ENCODE results near the gene SNAPIN. TPM values are rescaled to one million over a fixed set of nuclear protein-coding genes. Genes with fewer than 3 reads are reported as not detected.

SNAPIN gene
- total RNA-seq, 1 experiment from 2014 or later, result 39.1 TPM

DNA sequence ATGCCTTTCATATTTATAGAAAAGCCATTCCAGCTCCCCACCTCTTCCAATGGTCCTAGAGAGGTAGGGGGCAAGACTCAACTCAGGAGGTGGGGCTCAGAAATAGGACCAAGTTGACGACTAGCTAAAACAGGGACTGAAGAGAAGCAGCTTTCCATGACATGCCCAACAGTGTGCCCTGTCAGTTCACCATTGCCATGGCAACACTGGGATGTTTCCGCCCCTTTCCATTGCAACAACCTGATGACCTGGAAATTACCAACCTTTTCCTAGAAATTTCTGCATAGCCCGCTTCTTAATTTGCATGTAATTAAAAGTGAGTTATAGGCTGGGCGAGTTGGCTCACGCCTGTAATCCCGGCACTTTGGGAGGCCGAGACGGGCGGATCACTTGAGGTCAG is 47.0 kb downstream of the SNAPIN start:
- Histone ChIP-seq H4K20me1 (ENCODE audit: insufficient read depth) (no peaks in the 10 kb centered on the region), H3K4me3 (replicated peaks in 1 of 2; ENCODE audit: low read depth in 1 of 2, low read length in 2 of 2) (no peak overlapping the region), H3K9me2 (ENCODE audit: insufficient read depth) (no peaks in the 10 kb centered on the region), H3K36me3 (ENCODE audit: control insufficient read depth in 1 of 2, insufficient read depth in 2 of 2, low read length in 2 of 2) (no peaks in the 10 kb centered on the region), H3K4me1 (ENCODE audit: control insufficient read depth in 1 of 2, insufficient read depth in 2 of 2, low read length in 2 of 2) (peaks cover 18 to 29% of the 10 kb centered on the region in 2 experiments), H3K9me3 (ENCODE audit: control insufficient read depth in 1 of 2, insufficient read depth in 1 of 2, low read depth in 1 of 2, low read length in 2 of 2) (no peaks in the 10 kb centered on the region), H3K27ac (ENCODE audit: low read depth, low read length) (no peak overlapping the region), H3K4me2 (ENCODE audit: low read length) (no peak overlapping the region), H2AFZ (ENCODE audit: low read depth, low read length, poor library complexity, severe bottlenecking) (no peak overlapping the region), H3K27me3 (ENCODE audit: insufficient read depth, low read length) (no peaks in the 10 kb centered on the region), H3K79me2 (ENCODE audit: insufficient read depth, low read length) (no peaks in the 10 kb centered on the region), H3K9ac (ENCODE audit: low read length) (no peak overlapping the region)
- POLR2A ChIA-PET, result no interaction called here
- intact Hi-C loops (cut with micrococcal nuclease), result no loop called here
- TF ChIP-seq, protein P1, sequence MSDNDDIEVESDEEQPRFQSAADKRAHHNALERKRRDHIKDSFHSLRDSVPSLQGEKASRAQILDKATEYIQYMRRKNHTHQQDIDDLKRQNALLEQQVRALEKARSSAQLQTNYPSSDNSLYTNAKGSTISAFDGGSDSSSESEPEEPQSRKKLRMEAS (IDR thresholded peaks at IDR 0.05), result no peak
- TF ChIP-seq, protein P2, sequence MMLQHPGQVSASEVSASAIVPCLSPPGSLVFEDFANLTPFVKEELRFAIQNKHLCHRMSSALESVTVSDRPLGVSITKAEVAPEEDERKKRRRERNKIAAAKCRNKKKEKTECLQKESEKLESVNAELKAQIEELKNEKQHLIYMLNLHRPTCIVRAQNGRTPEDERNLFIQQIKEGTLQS (IDR thresholded peaks at IDR 0.05), result no peak
- TF ChIP-seq RAD21 (IDR thresholded peaks at IDR 0.05; ENCODE audit: low read depth), result no peak
- TF ChIP-seq, protein P3, sequence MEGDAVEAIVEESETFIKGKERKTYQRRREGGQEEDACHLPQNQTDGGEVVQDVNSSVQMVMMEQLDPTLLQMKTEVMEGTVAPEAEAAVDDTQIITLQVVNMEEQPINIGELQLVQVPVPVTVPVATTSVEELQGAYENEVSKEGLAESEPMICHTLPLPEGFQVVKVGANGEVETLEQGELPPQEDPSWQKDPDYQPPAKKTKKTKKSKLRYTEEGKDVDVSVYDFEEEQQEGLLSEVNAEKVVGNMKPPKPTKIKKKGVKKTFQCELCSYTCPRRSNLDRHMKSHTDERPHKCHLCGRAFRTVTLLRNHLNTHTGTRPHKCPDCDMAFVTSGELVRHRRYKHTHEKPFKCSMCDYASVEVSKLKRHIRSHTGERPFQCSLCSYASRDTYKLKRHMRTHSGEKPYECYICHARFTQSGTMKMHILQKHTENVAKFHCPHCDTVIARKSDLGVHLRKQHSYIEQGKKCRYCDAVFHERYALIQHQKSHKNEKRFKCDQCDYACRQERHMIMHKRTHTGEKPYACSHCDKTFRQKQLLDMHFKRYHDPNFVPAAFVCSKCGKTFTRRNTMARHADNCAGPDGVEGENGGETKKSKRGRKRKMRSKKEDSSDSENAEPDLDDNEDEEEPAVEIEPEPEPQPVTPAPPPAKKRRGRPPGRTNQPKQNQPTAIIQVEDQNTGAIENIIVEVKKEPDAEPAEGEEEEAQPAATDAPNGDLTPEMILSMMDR (IDR thresholded peaks at IDR 0.05 in 2 of 3, conservative IDR thresholded peaks at IDR 0.05 in 1 of 3; ENCODE audit: borderline replicate concordance in 1 of 3, insufficient read depth in 1 of 3, low read depth in 2 of 3, low read length in 2 of 3), result no peak
- no peak for TF ChIP-seq YY1 (IDR thresholded peaks at IDR 0.05; ENCODE audit: extremely low read depth, insufficient replicate concordance, low read depth, low read length)
- no peak for TF ChIP-seq JUND (IDR thresholded peaks at IDR 0.05)
- TF ChIP-seq EZH2 (IDR thresholded peaks at IDR 0.05), result no peak
- no peak for TF ChIP-seq EGR1 (IDR thresholded peaks at IDR 0.05; ENCODE audit: low read depth)
- no peak for TF ChIP-seq CEBPB (IDR thresholded peaks at IDR 0.05; ENCODE audit: low read depth)
- TF ChIP-seq SP1 (IDR thresholded peaks at IDR 0.05; ENCODE audit: low read depth), result no peak
- no TSS peak for BruUV-seq (replicated peaks)
- RAD21 ChIA-PET (ENCODE audit: low non-redundant PET in 1 of 2, low total read pairs in 2 of 2, uncharacterized antibody in 2 of 2, unreplicated experiment in 2 of 2), result no interaction called here
- DNase-seq (ENCODE audit: low read depth, low spot score) (no peak), ATAC-seq (no peak)
- CTCF ChIA-PET, result no interaction called here
